ENCODE results near the gene EMILIN3. TPM values are rescaled to one million over a fixed set of nuclear protein-coding genes. Genes with fewer than 3 reads are reported as not detected.

The EMILIN3 gene
- polyA plus RNA-seq, 12 donors: 21.6 to 72.6 (median 31.6) TPM; not detected in 1

- DNase-seq: no peak
These were observed 1.5 kb downstream of the EMILIN3 start for GRCh38 chr20:41364967-41365765.

- no peak for DNase-seq
These were observed 2.3 kb downstream of the EMILIN3 start for GRCh38 chr20:41364236-41364855.

GRCh38 chr20:41363601-41364000 is 3.0 kb downstream of the EMILIN3 start:
- no peak for DNase-seq

GRCh38 chr20:41362748-41363140 is 3.9 kb downstream of the EMILIN3 start:
- DNase-seq: no peak

GRCh38 chr20:41361757-41362747 is 4.6 kb downstream of the EMILIN3 start:
- no peak for DNase-seq

- DNase-seq: no peak
These were observed 5.5 kb downstream of the EMILIN3 start for GRCh38 chr20:41360831-41361756.

- no peak for DNase-seq
These were observed 7.0 kb downstream of the EMILIN3 start for GRCh38 chr20:41359541-41360011.

GRCh38 chr20:41358717-41359116 is 7.9 kb downstream of the EMILIN3 start:
- no peak for DNase-seq

- no peak for DNase-seq
These were observed 8.4 kb downstream of the EMILIN3 start for GRCh38 chr20:41358230-41358629.

GRCh38 chr20:41357424-41358163 is 9.0 kb downstream of the EMILIN3 start:
- no peak for DNase-seq

GRCh38 chr20:41356951-41357350 is 9.7 kb downstream of the EMILIN3 start:
- no peak for DNase-seq

GRCh38 chr20:41355598-41356203 is 10.9 kb downstream of the EMILIN3 start:
- DNase-seq: no peak

- no peak for DNase-seq
These were observed 11.4 kb downstream of the EMILIN3 start for GRCh38 chr20:41355192-41355591.

GRCh38 chr20:41353530-41353929 is 13.1 kb downstream of the EMILIN3 start:
- no peak for DNase-seq

- DNase-seq: no peak
These were observed 14.0 kb downstream of the EMILIN3 start for GRCh38 chr20:41352666-41353065.

- DNase-seq: no peak
These were observed 14.5 kb downstream of the EMILIN3 start for GRCh38 chr20:41352106-41352505.

GRCh38 chr20:41350408-41350962 is 16.1 kb downstream of the EMILIN3 start:
- DNase-seq: no peak

GRCh38 chr20:41349943-41350342 is 16.7 kb downstream of the EMILIN3 start:
- DNase-seq: no peak

- DNase-seq: no peak
These were observed 17.4 kb downstream of the EMILIN3 start for GRCh38 chr20:41349266-41349665.
